GM23338 (cell line): ENCODE data around the gene SIKE1. TPM values are rescaled to one million over a fixed set of nuclear protein-coding genes. Genes with fewer than 3 reads are reported as not detected.
A peak's percentile ranks its signal among the peaks of the same experiment; 100 is the strongest.

Source experiments
- ATAC-seq: fragments of 200-7000 bp; cut with Tn5 transposase; 3 replicates; pipeline ENCODE4 v1.9.1; 2020
- DNase-seq: peaks from one replicate; pipeline ENCODE4 v3.0.0-alpha.2; 2015; ENCODE audit warnings: low spot score
- H2AFZ ChIP-seq: fragments of 200-600 bp; sonication (generic); 2 replicates; pipeline ENCODE4 v1.8.0; 2016; ENCODE audit warnings: antibody characterized with exemption, mild to moderate bottlenecking, moderate library complexity
- H3F3A ChIP-seq: fragments of 200-600 bp; sonication (generic); replicated peaks from 2 replicates; pipeline ENCODE4 v1.8.0; 2017; ENCODE audit warnings: antibody characterized with exemption, mixed run types, low read depth
- H3K27ac ChIP-seq: fragments of 200-600 bp; sonication (generic); 2 replicates; pipeline ENCODE4 v1.6.1; 2016; ENCODE audit warnings: low read depth
- H3K27me3 ChIP-seq: fragments of 200-600 bp; sonication (generic); 2 replicates; pipeline ENCODE4 v1.8.0; 2016; ENCODE audit warnings: mild to moderate bottlenecking, mixed run types, moderate library complexity; ENCODE audit not compliant: insufficient read depth
- H3K36me3 ChIP-seq: fragments of 200-600 bp; sonication (generic); 2 replicates; pipeline ENCODE4 v1.8.0; 2016; ENCODE audit warnings: mild to moderate bottlenecking; ENCODE audit not compliant: insufficient read depth
- H3K4me1 ChIP-seq: fragments of 200-600 bp; sonication (generic); 2 replicates; pipeline ENCODE4 v1.8.0; 2016; ENCODE audit warnings: mild to moderate bottlenecking, moderate library complexity; ENCODE audit not compliant: insufficient read depth
- H3K4me2 ChIP-seq: fragments of 200-600 bp; sonication (generic); 2 replicates; pipeline ENCODE4 v1.7.1; 2017; ENCODE audit warnings: mixed run types
- H3K4me3 ChIP-seq: fragments of 200-600 bp; sonication (generic); 2 replicates; pipeline ENCODE4 v1.6.1; 2016; ENCODE audit warnings: mixed run types
- H3K79me2 ChIP-seq: fragments of 200-600 bp; sonication (generic); replicated peaks from 2 replicates; pipeline ENCODE4 v1.8.0; 2017; ENCODE audit warnings: mild to moderate bottlenecking; ENCODE audit not compliant: insufficient read depth
- H3K9me2 ChIP-seq: fragments of 200-600 bp; sonication (generic); 2 replicates; pipeline ENCODE4 v1.8.0; 2017; ENCODE audit not compliant: insufficient read depth
- H4K20me1 ChIP-seq: fragments of 200-600 bp; sonication (generic); replicated peaks from 2 replicates; pipeline ENCODE4 v1.8.0; 2017; ENCODE audit warnings: mild to moderate bottlenecking; ENCODE audit not compliant: insufficient read depth
- H3K27ac Mint-ChIP-seq: 2 replicates; pipeline ENCODE4 v1.8.0; 2020; ENCODE audit warnings: inconsistent platforms, mild to moderate bottlenecking, moderate library complexity, mixed read lengths
- H3K27me3 Mint-ChIP-seq: 3 replicates; pipeline ENCODE4 v1.8.0; 2022; ENCODE audit warnings: low read depth, mild to moderate bottlenecking, moderate library complexity, mixed read lengths, inconsistent platforms; ENCODE audit not compliant: insufficient read depth, poor library complexity
- H3K36me3 Mint-ChIP-seq: 3 replicates; pipeline ENCODE4 v1.8.0; 2021; ENCODE audit warnings: low read depth, mild to moderate bottlenecking, inconsistent platforms, moderate library complexity, mixed read lengths
- H3K4me1 Mint-ChIP-seq: 3 replicates; pipeline ENCODE4 v1.8.0; 2020; ENCODE audit warnings: mild to moderate bottlenecking, inconsistent platforms, mixed read lengths
- H3K4me3 Mint-ChIP-seq: 3 replicates; pipeline ENCODE4 v1.8.0; 2021; ENCODE audit warnings: moderate library complexity, mild to moderate bottlenecking, inconsistent platforms, mixed read lengths
- H3K9me3 Mint-ChIP-seq: 3 replicates; pipeline ENCODE4 v1.8.0; 2020; ENCODE audit warnings: moderate library complexity, mild to moderate bottlenecking, inconsistent platforms, mixed read lengths
- CREB1 ChIP-seq: fragments of 250-450 bp; sonication (Bioruptor Pico); IDR thresholded peaks from 2 replicates; pipeline ENCODE4 v1.5.0; 2020; ENCODE audit warnings: low read depth, mild to moderate bottlenecking, moderate library complexity
- CTCF ChIP-seq, 2 experiments: fragments of 200-600 bp in 1 of 2; sonication (generic) in 1 of 2; conservative IDR thresholded peaks; 2 replicates each; pipeline versions ENCODE4 v1.5.1 to v1.6.1; 2016 to 2017; ENCODE audit warnings: antibody characterized with exemption in 2 of 2, low read depth in 2 of 2, mild to moderate bottlenecking in 2 of 2, moderate library complexity in 1 of 2
- ETS1 ChIP-seq: IDR thresholded peaks from 2 replicates; pipeline ENCODE4 v1.6.1; 2016; ENCODE audit warnings: antibody characterized with exemption
- EZH2 ChIP-seq: fragments of 200-600 bp; sonication (generic); IDR thresholded peaks from one replicate; pipeline ENCODE4 v1.8.0; 2017; ENCODE audit warnings: antibody characterized with exemption, mild to moderate bottlenecking, low read depth; ENCODE audit not compliant: unreplicated experiment
- EZH2phosphoT487 ChIP-seq: fragments of 200-600 bp; sonication (generic); IDR thresholded peaks from one replicate; pipeline ENCODE4 v1.8.1; 2018; ENCODE audit warnings: antibody characterized with exemption; ENCODE audit not compliant: unreplicated experiment
- JUNB ChIP-seq: IDR thresholded peaks from one replicate; pipeline ENCODE4 v1.6.1; 2016; ENCODE audit warnings: antibody characterized with exemption; ENCODE audit not compliant: unreplicated experiment
- NANOG ChIP-seq: IDR thresholded peaks from 2 replicates; pipeline ENCODE4 v1.6.1; 2016; ENCODE audit warnings: antibody characterized with exemption, borderline replicate concordance
- POLR2AphosphoS5 ChIP-seq: IDR thresholded peaks from 2 replicates; pipeline ENCODE4 v1.6.1; 2016; ENCODE audit warnings: antibody characterized with exemption, low read depth
- REST ChIP-seq: IDR thresholded peaks from one replicate; pipeline ENCODE4 v1.6.1; 2018; ENCODE audit warnings: antibody characterized with exemption; ENCODE audit not compliant: unreplicated experiment
- STAT1 ChIP-seq: IDR thresholded peaks from one replicate; pipeline ENCODE4 v1.6.1; 2016; ENCODE audit warnings: antibody characterized with exemption; ENCODE audit not compliant: unreplicated experiment
- ZNF114 ChIP-seq: fragments of 250-450 bp; sonication (Bioruptor Pico); IDR thresholded peaks from 2 replicates; pipeline ENCODE4 v1.5.0; 2020; ENCODE audit warnings: mild to moderate bottlenecking, moderate library complexity
- ZNF331 ChIP-seq: fragments of 250-450 bp; sonication (Bioruptor Pico); IDR thresholded peaks from 2 replicates; pipeline ENCODE4 v1.5.0; 2020; ENCODE audit warnings: low read depth, mild to moderate bottlenecking, moderate library complexity
- ZNF462 ChIP-seq: fragments of 250-450 bp; sonication (Bioruptor Pico); IDR thresholded peaks from 2 replicates; pipeline ENCODE4 v1.5.0; 2020; ENCODE audit warnings: mild to moderate bottlenecking, moderate library complexity
- polyA plus RNA-seq: library from polyadenylated mRNA; unstranded; fragments of >200 nt; fragmentation: Nextera tagmentation; extraction: Ambion mirVana; gene quantifications from 2 replicates; pipeline ENCODE4 v1.2.1, GENCODE V29; 2016
- total RNA-seq: library from RNA; depleted of rRNA; stranded (reverse); fragments of >200 nt; shearing (Covaris generic); gene quantifications from 2 replicates; pipeline ENCODE4 v1.2.3, GENCODE V29; 2014

Gene SIKE1
- total and polyA plus RNA-seq, 2 experiments from 2014 or later = 74.0 to 96.3 TPM

GRCh38 chr1:114756009-114756892 is 24.2 kb downstream of the SIKE1 start:
- DNase-seq (no peak), ATAC-seq (no peak)
- Mint-ChIP-seq H3K27me3 (peaks cover 9% of the 10 kb centered on the region), H3K27ac (peak overlapping the region; percentile 100), H3K9me3 (no peaks in the 10 kb centered on the region), H3K4me3 (peak overlapping the region; percentile 96), H3K36me3 (peaks cover 26% of the 10 kb centered on the region), H3K4me1 (peaks cover 56% of the 10 kb centered on the region)
- Histone ChIP-seq H3K27ac (peak overlapping the region; percentile 94), H3F3A (no peaks in the 10 kb centered on the region), H3K36me3 (0 out of 2 replicates have a peak, but pooled peaks cover 4% of the 10 kb centered on the region), H3K4me3 (peak overlapping the region; percentile 72), H3K4me1 (peaks cover 49% of the 10 kb centered on the region), H2AFZ (no peak overlapping the region), H3K4me2 (peak overlapping the region; percentile 81), H4K20me1 (peaks cover 48% of the 10 kb centered on the region), H3K27me3 (no peaks in the 10 kb centered on the region), H3K9me2 (no peaks in the 10 kb centered on the region), H3K79me2 (peaks cover 60% of the 10 kb centered on the region)
- TF ChIP-seq NANOG = no peak
- no peak for TF ChIP-seq CTCF (conservative IDR thresholded peaks at IDR 0.05; ENCODE audit: low read depth in 2 of 2)
- TF ChIP-seq JUNB = no peak
- no peak for TF ChIP-seq STAT1
- no peak for TF ChIP-seq ZNF114 (CRISPR knock-in tag)
- no peak for TF ChIP-seq ETS1
- no peak for TF ChIP-seq EZH2
- TF ChIP-seq POLR2AphosphoS5 = no peak
- TF ChIP-seq REST = no peak
- TF ChIP-seq EZH2phosphoT487 = no peak
- TF ChIP-seq ZNF331 (CRISPR knock-in tag) = no peak
- no peak for TF ChIP-seq CREB1
- no peak for TF ChIP-seq ZNF462 (CRISPR knock-in tag)
